Omental fat pad (tissue), 4 donors: Measurements from ENCODE around the gene CSTF3. TPM values are rescaled to one million over a fixed set of nuclear protein-coding genes. Genes with fewer than 3 reads are reported as not detected.

Source experiments
- ATAC-seq: fragments of 150-250 bp; one replicate; pipeline ENCODE4 v1.9.1; 2016; ENCODE audit warnings: mild to moderate bottlenecking, moderate library complexity; ENCODE audit not compliant: low FRiP score
- DNase-seq: peaks from one replicate; pipeline ENCODE4 v3.0.0-alpha.2; 2019; ENCODE audit warnings: low spot score
- CTCF ChIP-seq, 3 donors: fragments of 450-650 bp; IDR thresholded peaks; one replicate each; pipeline ENCODE4 v1.5.1; 2016 to 2017; ENCODE audit warnings: antibody characterized with exemption in 3 of 3, mild to moderate bottlenecking in 3 of 3, moderate library complexity in 2 of 3
- small RNA-seq: library from RNA; depleted of rRNA; stranded (forward); fragments of <200 nt; gene quantifications from one replicate; pipeline ENCODE3, GENCODE V24; 2016
- total RNA-seq, 4 donors: library from RNA; depleted of rRNA; stranded (reverse); fragments of >200 nt; gene quantifications; one replicate each; pipeline ENCODE4 v1.1.0, GENCODE V29; 2016

CSTF3 gene
- total RNA-seq, 4 donors from 2014 or later, result 7.9 to 22.1 (median 11.4) TPM

GRCh38 chr11:33043221-33043830 is 118.0 kb downstream of the CSTF3 start:
- no peak for ATAC-seq
- DNase-seq, result no peak
- no peak for TF ChIP-seq CTCF (IDR thresholded peaks at IDR 0.05)

- ATAC-seq, result no peak
- DNase-seq, result no peak
- TF ChIP-seq CTCF (IDR thresholded peaks at IDR 0.05), result no peak
Measured at GRCh38 chr11:33040862-33041453, 120.3 kb downstream of the CSTF3 start.

- ATAC-seq, result no peak
- TF ChIP-seq CTCF (IDR thresholded peaks at IDR 0.05), result no peak
- no peak for DNase-seq
Measured at GRCh38 chr11:33040033-33040861, 121.0 kb downstream of the CSTF3 start.

GRCh38 chr11:33039274-33040032 is 121.8 kb downstream of the CSTF3 start, which contains the start of gene TCP11L1:
TCP11L1 (plus strand) TSS chr11:33039572; CDS start chr11:33043774, 4,202 bp downstream.
- TF ChIP-seq CTCF (IDR thresholded peaks at IDR 0.05), result no peak
- ATAC-seq, result peak; percentile 98
- DNase-seq, result peak; percentile 75

- DNase-seq (no peak), ATAC-seq (no peak)
- no peak for TF ChIP-seq CTCF (IDR thresholded peaks at IDR 0.05)
Measured at GRCh38 chr11:33035011-33035410, 126.3 kb downstream of the CSTF3 start.

Small RNAs within 50 kb of the gene (small RNA-seq; reads per million reads assigned to genes)
- not detected for gene RF00019

Other genes starting within 250 kb of the CSTF3 start
- gene DEPDC7, start 145.6 kb downstream of the CSTF3 start, total RNA-seq, result 1 to 10 TPM in 1 of 4 donors, under 1 TPM in 3; 0.46 to 1.8 (median 0.87) TPM
- 10 to 100 TPM; 24.7 to 52.6 (median 34.6) TPM for gene TCP11L1, start 121.9 kb downstream of the CSTF3 start, total RNA-seq
- 100 to 1,000 TPM; 233 to 345 (median 278) TPM for gene HIPK3, start 95.9 kb upstream of the CSTF3 start, total RNA-seq
- gene KIAA1549L, start 214.6 kb upstream of the CSTF3 start, total RNA-seq, result under 1 TPM in 3 of 4 donors, not detected in 1; 0.19 to 0.60 (median 0.50) TPM